T-helper 1 cell treated with Interleukin-12 subunit alpha and Interleukin-12 subunit beta and Interleukin-4 antibody, amounts not matched to agents 30 ng/mL and 1 ng/mL, for 36 hours (primary cell): ENCODE measurements around the gene AFDN. TPM values are rescaled to one million over a fixed set of nuclear protein-coding genes. Genes with fewer than 3 reads are reported as not detected.

Source experiments
- intact Hi-C: fragments of 100-400 bp; cut with micrococcal nuclease; formaldehyde crosslinking; loops from one replicate; pipeline ENCODE4 v1.15.1; 2024
- total RNA-seq: library from RNA; stranded (reverse); gene quantifications from 2 replicates; pipeline ENCODE4 v1.2.3, GENCODE V29; 2022

AFDN gene
- total RNA-seq = 73.7 and 77.7 TPM in 2 replicates

GRCh38 chr6:167826896-167827582, at the start of gene AFDN:
Gene AFDN (plus strand): TSS chr6:167826911. CDS start chr6:167827133, 222 bp downstream.
- intact Hi-C loops = loop anchor here (1.0 to 10.0 kb wide), 8 partner anchors 71 to 1898 kb away; partner anchors contain the start of genes CEP43 and PHF10

GRCh38 chr6:167778497-167779128, 48.1 kb upstream of the AFDN start:
- intact Hi-C loops = no loop called here

- intact Hi-C loops = no loop called here
Observed at GRCh38 chr6:167779129-167779992, 47.4 kb upstream of the AFDN start.

- intact Hi-C loops = no loop called here
Observed at GRCh38 chr6:167779993-167780655, 46.6 kb upstream of the AFDN start.

GRCh38 chr6:167781066-167781767, 45.5 kb upstream of the AFDN start:
- intact Hi-C loops = no loop called here

- intact Hi-C loops = no loop called here
Observed at GRCh38 chr6:167781868-167782267, 44.8 kb upstream of the AFDN start.

- intact Hi-C loops = no loop called here
Observed at GRCh38 chr6:167782698-167783517, 43.8 kb upstream of the AFDN start.

GRCh38 chr6:167786853-167787675, 39.6 kb upstream of the AFDN start:
- intact Hi-C loops = no loop called here

GRCh38 chr6:167787896-167788562, 38.7 kb upstream of the AFDN start:
- intact Hi-C loops = no loop called here

GRCh38 chr6:167788563-167788903, 38.2 kb upstream of the AFDN start:
- intact Hi-C loops = no loop called here

- intact Hi-C loops = no loop called here
Observed at GRCh38 chr6:167789358-167789757, 37.4 kb upstream of the AFDN start.

GRCh38 chr6:167791091-167791779, 35.5 kb upstream of the AFDN start:
- intact Hi-C loops = no loop called here

- intact Hi-C loops = no loop called here
Observed at GRCh38 chr6:167791780-167792478, 34.8 kb upstream of the AFDN start.

- intact Hi-C loops = no loop called here
Observed at GRCh38 chr6:167793421-167793820, 33.3 kb upstream of the AFDN start.

GRCh38 chr6:167794161-167795157, 32.3 kb upstream of the AFDN start:
- intact Hi-C loops = no loop called here

GRCh38 chr6:167795321-167795811, 31.3 kb upstream of the AFDN start:
- intact Hi-C loops = no loop called here
